Stimulated activated CD8-positive, alpha-beta memory T cell treated with anti-CD3 and anti-CD28 coated beads, Interleukin-4, amount 100 ng/mL, for 48 hours (primary cell): ENCODE results near the gene NR2C2AP.

ENCODE experiments used
- DNase-seq: peaks from one replicate; pipeline ENCODE4 v3.0.0-alpha.2; 2020

NR2C2AP gene

DNA sequence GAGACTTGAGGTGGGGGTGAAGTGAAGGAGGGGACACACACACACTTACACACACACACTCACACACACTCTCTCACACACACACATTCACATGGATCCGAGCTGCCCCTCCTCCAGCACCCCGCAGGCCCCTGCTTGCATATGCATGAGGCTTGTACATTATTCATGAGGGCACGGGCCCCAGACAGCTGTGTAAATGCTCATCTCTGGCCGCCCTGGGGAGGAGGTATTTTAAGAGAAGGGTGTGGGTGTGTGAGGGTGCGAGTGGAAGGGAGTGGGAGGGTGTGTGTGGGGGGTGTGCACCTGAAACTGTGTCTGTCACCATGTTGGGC is 10.9 kb upstream of the NR2C2AP start:
- no peak for DNase-seq

DNA sequence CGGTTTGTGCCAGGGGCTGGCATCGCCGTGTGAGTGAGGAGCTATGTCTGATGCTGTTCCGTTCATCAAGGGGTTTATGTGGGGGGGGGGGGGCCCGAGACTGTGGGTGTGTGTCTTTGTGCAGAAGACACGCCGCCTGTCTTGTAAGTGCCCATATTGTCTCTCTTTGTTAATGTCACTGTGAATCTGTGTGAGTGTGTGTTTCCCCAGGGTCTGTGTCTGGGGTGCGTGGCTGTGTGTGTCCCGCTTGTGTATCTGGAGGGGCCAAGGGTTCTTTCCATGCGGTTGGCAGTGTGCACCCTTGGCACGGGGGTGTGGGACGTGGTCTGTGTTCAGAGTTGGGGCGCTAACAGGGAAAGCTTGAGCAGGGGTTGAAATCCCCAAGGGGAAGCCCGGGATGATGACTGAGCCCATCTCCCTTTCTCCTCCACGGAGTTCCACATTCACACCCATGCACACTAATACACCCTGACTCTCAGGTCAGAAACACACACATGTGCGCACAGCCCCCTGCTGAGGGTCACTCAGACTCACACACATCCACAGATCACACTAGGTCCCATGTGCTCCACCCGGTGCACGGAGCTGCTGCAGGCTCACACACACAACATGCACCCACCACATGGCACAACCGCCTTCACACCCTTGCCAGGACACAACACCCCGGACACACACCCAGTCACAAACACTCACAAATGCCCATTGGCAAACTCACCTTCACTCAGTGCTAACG is 10.4 kb upstream of the NR2C2AP start:
- no peak for DNase-seq

- no peak for DNase-seq
Observed at GRCh38 chr19:19212916-19213315, 9.7 kb upstream of the NR2C2AP start.

DNA sequence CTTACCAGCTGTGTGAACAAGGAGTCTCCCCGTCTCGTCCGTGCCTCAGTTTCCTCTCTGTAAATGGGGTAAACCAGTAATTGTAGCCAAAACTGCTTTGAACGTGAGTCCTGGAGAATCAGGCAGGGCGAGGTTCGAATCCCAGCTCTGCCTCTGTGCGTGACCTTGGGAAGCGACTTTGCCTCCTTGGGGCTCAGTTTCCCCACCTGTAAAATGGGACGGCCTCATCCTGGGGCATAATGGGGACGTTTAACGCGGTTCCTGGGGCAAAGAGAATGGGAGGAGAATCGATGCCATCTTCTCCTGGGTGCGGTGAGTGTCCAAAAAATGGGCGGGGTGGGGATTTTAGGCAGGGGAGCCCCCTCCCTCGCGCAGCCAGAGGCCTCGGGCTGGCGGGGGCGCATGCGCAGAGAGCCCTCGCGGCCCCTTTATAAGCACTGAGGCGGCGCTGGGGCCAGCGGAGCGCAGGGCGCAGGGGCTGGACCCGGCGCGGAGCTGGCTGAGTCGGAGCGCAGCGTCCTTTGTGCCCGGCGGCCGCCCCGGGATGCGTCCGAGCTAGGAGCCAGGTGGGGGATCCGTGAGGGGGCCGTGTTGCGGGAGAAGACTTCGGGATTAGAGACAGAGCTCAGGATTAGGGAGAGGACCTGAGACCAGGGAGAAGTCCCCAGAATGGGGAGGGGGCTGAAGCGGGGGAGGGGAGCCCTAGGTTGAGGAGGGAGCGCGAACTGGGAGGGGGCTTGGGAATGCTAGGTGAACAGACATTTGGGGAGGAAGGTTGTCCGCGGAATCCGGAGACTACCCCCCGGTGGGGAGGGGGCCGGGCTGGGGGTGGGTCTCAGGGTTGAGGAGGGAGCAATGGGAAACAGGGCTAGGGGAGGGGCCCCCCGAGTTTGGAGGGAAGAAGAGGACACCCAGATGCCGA is 8.5 kb upstream of the NR2C2AP start, which contains the start of gene NCAN:
Gene NCAN (plus strand): TSS at position 460 of the 922 bp plus-strand sequence. CDS start 4,996 bp downstream, outside the sequence.
- DNase-seq: no peak

- no peak for DNase-seq
Observed at GRCh38 chr19:19209372-19209771, 6.2 kb upstream of the NR2C2AP start.

DNA sequence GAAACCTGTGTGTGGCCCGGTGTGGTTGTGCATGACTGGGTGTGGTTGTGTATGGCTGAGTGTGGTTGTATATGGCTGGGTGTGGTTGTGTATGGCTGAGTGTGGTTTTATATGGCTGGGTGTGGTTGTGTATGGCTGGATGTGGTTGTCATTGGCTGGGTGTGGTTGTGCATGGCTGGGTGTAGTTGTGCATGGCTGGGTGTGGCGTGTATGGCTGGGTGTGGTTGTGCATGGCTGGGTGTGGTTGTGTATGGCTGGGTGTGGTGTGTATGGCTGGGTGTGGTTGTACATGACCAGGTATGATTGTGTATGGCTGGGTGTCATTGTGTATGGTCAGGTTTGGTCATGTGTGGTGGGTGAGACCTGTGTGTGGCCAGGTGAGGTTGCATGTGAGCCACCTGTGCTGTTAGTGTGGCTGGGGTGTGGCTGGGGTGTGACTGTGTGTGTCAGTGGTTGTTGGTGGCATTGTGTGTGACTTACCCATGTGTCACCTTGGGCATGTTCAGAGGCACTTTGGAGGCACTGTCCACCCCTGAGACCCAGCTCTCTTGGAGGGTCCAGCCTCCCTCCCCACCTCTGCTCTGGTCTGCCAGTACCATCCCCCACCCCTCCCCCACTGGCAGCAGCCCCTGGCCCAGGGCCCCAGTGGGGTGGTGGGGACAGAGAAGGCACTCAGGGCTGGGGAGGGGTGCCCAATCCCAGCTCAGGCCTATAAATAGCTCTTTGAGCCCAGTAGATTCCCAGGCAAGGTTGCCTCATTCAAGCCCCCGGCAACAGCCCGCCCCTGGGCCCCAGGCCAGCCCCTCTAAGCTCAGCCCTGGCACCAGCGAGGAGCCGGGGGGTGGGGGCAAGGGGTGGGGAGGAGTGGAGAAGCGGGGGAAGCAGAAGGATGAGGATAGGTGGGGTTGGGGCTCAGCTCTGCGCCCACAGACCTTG is 4.7 kb upstream of the NR2C2AP start:
- DNase-seq: no peak

DNA sequence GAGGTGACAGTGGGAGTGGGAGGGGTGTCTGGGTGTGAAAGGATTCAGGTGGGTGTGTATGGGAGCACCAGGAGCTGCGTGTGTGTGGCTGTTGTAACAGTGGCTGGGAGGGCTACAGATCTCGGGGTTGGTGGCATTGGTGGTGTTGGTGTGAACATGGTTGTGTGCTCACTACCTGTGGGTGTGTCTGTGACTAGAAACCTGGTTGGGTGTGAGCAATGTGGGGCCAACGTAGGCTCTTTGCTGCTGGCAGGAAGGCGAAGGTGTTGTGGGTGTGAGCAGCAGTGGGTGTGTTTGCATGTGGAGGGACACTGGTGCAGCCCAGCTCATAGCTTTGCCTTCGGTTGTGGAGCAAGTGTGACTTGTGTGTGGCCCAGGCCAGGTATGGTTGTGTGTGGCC is 3.7 kb upstream of the NR2C2AP start:
- no peak for DNase-seq

GRCh38 chr19:19205416-19206410 is 2.5 kb upstream of the NR2C2AP start:
- no peak for DNase-seq

GRCh38 chr19:19204181-19204580 is 967 bp upstream of the NR2C2AP start:
- DNase-seq: no peak

DNA sequence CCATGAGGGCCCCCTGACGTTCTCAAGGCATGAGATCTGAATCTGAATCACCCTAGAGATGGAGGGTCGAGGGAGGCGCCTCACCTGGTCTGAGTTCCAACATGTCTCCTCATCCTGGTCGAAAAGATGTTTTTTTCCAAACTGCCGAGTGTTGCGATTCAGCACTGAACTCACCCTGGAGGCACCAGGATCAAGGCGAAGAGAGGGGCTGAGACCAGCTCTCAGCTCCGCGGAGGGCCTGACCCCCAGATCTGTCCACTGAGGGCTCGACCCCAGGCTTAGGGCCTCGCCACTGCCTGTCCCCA is 555 bp downstream of the NR2C2AP start:
- no peak for DNase-seq

DNA sequence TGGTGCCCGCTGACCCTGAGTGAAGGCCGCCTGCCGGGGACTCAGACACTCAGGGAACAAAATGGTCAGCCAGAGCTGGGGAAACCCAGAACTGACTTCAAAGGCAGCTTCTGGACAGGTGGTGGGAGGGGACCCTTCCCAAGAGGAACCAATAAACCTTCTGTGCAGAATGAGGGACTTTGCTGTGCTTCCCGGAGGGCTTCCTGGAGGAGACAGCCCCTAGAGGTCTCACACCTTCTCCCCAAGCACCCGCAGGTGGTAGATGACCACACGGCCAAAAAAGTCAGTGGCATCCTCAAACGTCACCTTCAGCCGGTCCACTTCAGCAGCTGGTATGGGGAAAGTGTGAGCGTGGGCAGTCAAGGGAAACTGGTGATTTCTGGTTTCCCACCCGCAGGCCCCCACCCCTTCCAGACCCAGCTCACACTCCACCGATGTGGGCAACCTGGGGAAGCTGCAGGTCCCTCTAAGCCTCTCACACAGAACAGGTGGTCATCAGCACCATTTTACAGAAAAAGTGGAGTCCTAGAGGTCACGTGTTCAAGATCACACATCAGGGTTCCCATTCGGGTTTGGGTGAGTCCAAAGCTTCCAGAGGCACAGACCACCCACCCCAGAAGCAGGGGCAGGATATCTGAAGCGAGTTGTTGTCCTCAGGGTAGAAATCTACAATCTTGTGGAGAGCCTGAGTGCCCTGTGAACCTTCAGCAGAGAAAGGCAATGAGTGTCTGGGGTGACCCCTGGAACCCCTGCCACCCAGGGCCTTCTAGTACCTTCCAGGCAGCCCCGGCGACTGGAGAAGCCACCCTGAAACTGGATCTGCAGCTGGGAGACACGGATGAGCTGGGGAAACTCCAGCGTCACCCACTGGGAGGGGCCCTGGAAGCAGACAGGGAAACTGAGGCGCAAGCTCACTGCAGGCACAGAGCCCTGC is 1.2 kb downstream of the NR2C2AP start:
- DNase-seq: no peak

- DNase-seq: no peak
Observed at GRCh38 chr19:19193926-19194325, 9.3 kb downstream of the NR2C2AP start.

DNA sequence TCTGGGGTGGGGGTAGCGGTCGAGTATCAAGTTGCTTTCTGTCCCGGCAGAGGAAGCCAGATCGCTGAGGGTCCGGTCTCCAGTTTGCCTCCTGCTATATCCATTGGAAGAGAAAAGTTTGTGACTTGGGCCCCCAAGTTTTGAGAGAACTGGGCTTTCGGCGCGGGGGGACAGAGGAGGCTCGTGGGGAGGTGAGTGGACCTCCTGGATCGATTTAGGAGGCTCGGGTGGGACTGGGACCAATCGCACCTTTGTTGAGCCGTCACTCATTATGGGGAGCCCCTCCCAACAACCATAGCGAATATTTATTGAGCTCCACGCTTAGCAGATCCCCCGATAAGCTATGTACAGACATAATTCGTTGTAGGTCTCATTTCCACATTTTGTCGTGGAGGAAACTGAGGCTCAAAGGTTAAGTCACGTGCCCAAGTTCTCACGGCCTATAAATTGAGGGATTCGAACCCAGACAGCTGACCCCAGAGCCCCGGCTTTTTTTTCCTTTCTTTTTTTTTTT is 10.2 kb downstream of the NR2C2AP start:
- no peak for DNase-seq

- peak; percentile 99 for DNase-seq
Observed at GRCh38 chr19:19192078-19192882, 10.9 kb downstream of the NR2C2AP start, which contains the start of the genes BORCS8 and RFXANK. Gene BORCS8 (minus strand): TSS chr19:19192152. CDS start chr19:19192117, 35 bp downstream. Gene RFXANK (plus strand): TSS chr19:19192258. CDS start chr19:19193947, 1,689 bp downstream.

DNA sequence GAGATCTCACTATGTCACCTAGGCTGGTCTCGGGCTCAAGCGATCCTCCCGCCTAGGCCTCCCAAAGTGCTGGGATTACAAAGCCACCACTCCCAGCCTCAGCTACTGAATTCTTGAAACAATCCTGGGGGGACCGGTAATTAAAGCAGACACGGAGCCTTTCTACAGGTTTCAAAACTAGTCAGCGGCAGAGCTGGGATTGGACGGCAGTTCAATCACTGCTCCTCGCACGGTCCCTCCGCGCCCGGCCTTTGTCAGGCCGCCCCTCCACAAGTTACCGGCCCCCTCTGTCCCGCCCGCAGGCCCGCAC is 11.5 kb downstream of the NR2C2AP start:
- no peak for DNase-seq

- DNase-seq: no peak
Observed at GRCh38 chr19:19186742-19187141, 16.5 kb downstream of the NR2C2AP start.

DNA sequence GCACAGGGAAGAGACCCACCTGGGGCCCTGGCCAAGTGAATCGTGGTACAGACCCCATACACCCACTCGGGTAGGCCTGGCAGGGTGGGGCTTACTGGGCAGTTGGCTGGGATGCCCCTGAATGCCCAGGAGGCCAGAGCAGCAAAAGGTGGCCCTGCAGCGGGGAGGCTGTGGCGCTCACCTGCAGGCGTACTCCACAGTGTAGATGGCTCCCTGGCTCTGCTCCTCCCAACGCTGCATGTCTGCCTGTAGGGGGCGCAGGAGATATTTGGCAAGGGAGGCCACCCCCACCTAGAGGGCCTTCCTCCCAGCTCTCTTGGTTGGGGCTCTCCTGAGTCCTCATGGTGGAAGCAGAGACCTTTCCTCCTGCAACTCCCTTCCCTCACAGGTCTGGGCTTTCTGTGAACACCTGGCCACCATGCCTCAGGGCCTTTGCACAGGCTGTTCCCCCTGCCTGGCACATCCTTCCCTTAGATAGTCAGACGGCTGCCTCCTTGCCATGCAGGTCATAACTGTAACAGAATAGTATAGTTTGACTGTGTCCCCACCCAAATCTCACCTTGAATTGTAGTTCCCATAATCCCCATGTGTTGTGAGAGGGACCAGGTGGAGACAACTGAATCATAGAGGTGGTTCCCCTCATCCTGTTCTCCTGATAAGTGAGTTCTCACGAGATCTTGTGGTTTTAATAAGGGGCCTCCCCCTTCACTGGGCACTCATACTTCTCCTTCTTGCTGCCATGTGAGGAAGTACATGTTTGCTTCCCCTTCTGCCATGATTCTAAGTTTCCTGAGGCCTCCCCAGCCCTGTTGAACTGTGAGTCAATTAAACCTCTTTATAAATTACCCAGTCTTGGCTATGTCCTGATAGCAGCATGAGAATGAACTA is 17.1 kb downstream of the NR2C2AP start:
- peak; percentile 76 for DNase-seq

- no peak for DNase-seq
Observed at GRCh38 chr19:19181488-19181998, 21.7 kb downstream of the NR2C2AP start.
